Measurements from ENCODE around the gene RABGEF1. TPM values are rescaled to one million over a fixed set of nuclear protein-coding genes. Genes with fewer than 3 reads are reported as not detected.

RABGEF1 gene
- total RNA-seq, 4 donors from 2014 or later = 37.2 to 72.4 (median 43.8) TPM

DNA sequence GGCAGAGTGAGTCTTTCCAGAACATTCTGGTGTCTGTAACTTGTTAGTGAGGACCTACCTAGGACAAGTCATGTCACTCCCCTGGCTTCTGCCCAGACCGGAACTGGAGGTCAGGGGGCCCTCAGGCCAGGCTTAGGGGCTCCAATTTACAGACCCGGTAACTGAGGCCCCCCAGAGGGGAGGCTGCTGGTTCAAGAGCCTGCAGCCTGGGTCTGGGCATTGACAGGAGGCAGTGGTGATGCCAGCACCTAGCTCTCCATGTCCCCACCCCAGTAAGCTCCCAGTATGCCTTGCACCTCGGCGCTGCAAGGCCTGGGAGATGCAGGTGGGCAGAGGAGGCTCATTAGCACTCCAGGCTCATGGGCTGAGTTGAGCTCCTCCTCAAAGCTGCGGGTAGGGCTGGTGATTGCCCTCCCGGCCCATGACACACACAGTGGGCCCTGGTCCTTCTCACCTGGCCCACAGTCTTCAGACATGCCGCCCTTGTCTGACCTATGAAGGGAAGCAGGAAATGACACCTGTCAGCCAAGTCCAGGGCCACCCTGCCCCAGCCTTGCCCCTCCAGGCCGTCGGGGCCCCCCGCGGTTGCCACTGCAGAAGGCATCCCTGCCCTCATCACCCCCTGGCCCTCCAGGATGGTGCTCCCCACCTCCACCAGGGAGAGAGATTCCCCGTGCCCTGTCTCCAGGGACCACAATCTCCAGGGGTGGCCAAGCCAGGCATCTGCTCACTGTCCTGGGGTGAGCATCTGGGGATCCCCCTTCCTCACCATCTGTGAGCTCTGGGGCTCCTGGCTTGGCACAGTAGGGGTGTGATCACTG is 92.2 kb downstream of the RABGEF1 start:
- no CpG with 5 or more reads among the region's 12 CpGs for WGBS

GRCh38 chr7:66837007-66837406 is 96.5 kb downstream of the RABGEF1 start:
- Histone ChIP-seq H3K4me1 (no peaks in the 10 kb centered on the region), H3K27me3 (no peaks in the 10 kb centered on the region), H3K4me3 (no peak overlapping the region), H3K36me3 (no peaks in the 10 kb centered on the region), H3K27ac (no peak overlapping the region), H3K9me3 (no peaks in the 10 kb centered on the region)
- no peak for DNase-seq (ENCODE audit: low spot score in 2 of 2)
- 36% methylated on average over 5 of the region's 5 CpGs for WGBS
- no peak for TF ChIP-seq POLR2A (IDR thresholded peaks at IDR 0.05)
- TF ChIP-seq POLR2AphosphoS5 (IDR thresholded peaks at IDR 0.05) = no peak
- TF ChIP-seq EP300 (IDR thresholded peaks at IDR 0.05) = no peak
- TF ChIP-seq, protein P1, sequence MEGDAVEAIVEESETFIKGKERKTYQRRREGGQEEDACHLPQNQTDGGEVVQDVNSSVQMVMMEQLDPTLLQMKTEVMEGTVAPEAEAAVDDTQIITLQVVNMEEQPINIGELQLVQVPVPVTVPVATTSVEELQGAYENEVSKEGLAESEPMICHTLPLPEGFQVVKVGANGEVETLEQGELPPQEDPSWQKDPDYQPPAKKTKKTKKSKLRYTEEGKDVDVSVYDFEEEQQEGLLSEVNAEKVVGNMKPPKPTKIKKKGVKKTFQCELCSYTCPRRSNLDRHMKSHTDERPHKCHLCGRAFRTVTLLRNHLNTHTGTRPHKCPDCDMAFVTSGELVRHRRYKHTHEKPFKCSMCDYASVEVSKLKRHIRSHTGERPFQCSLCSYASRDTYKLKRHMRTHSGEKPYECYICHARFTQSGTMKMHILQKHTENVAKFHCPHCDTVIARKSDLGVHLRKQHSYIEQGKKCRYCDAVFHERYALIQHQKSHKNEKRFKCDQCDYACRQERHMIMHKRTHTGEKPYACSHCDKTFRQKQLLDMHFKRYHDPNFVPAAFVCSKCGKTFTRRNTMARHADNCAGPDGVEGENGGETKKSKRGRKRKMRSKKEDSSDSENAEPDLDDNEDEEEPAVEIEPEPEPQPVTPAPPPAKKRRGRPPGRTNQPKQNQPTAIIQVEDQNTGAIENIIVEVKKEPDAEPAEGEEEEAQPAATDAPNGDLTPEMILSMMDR (IDR thresholded peaks at IDR 0.05) = no peak

More for the DNA sequence above, 92.2 kb downstream of the RABGEF1 start:
- Histone ChIP-seq H3K4me3 (no peak overlapping the region), H3K36me3 (no peaks in the 10 kb centered on the region), H3K4me1 (no peaks in the 10 kb centered on the region), H3K9me3 (no peaks in the 10 kb centered on the region), H3K27ac (no peak overlapping the region), H3K27me3 (no peaks in the 10 kb centered on the region)
- peak in 1 of 2 donors; percentile 50 for DNase-seq (ENCODE audit: low spot score in 2 of 2)
- TF ChIP-seq, protein P1 (IDR thresholded peaks at IDR 0.05) = no peak
- TF ChIP-seq POLR2AphosphoS5 (IDR thresholded peaks at IDR 0.05) (no peak), EP300 (IDR thresholded peaks at IDR 0.05) (no peak), POLR2A (IDR thresholded peaks at IDR 0.05) (no peak)

- H3K4me3 ChIP-seq = no peak overlapping the region
- no peak for DNase-seq (ENCODE audit: low spot score in 2 of 2)
- WGBS = 92% methylated on average over 9 of the region's 9 CpGs
- no peaks in the 10 kb centered on the region for H3K36me3 ChIP-seq
- no peaks in the 10 kb centered on the region for H3K27me3 ChIP-seq
- H3K9me3 ChIP-seq = no peaks in the 10 kb centered on the region
- no peaks in the 10 kb centered on the region for H3K4me1 ChIP-seq
- TF ChIP-seq EP300 (IDR thresholded peaks at IDR 0.05) (no peak), POLR2A (IDR thresholded peaks at IDR 0.05) (no peak), POLR2AphosphoS5 (IDR thresholded peaks at IDR 0.05) (no peak)
- TF ChIP-seq, protein P1 (IDR thresholded peaks at IDR 0.05) = no peak
- H3K27ac ChIP-seq = no peak overlapping the region
Measured at GRCh38 chr7:66837661-66838060, 97.1 kb downstream of the RABGEF1 start.

DNA sequence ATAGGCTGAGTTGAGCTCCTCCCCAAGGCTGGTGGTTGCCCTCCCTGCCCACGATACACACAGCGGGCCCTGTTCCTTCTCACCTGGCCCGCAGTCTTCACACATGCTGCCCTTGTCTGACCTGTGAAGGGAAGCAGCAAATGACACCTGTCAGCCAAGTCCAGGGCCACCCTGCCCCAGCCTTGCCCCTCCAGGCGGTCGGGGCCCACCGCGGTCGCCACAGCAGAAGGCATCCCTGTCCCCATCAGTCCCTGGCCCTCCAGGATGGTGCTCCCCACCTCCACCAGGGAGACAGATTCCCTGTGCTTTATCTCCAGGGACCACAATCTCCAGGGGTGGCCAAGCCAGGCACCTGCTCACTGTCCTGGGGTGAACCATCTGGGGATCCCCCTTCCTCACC is 99.3 kb downstream of the RABGEF1 start:
- H3K27ac ChIP-seq = no peak overlapping the region
- H3K9me3 ChIP-seq = no peaks in the 10 kb centered on the region
- no peaks in the 10 kb centered on the region for H3K36me3 ChIP-seq
- TF ChIP-seq POLR2A (IDR thresholded peaks at IDR 0.05) = no peak
- no peak for TF ChIP-seq EP300 (IDR thresholded peaks at IDR 0.05)
- TF ChIP-seq, protein P1 (IDR thresholded peaks at IDR 0.05) = no peak
- no peak for TF ChIP-seq POLR2AphosphoS5 (IDR thresholded peaks at IDR 0.05)
- peaks cover 8% of the 10 kb centered on the region for H3K4me1 ChIP-seq
- no peak overlapping the region for H3K4me3 ChIP-seq
- no peak for DNase-seq (ENCODE audit: low spot score in 2 of 2)
- no peaks in the 10 kb centered on the region for H3K27me3 ChIP-seq
- WGBS = 74% methylated on average over 8 of the region's 8 CpGs

GRCh38 chr7:66840316-66840715 is 99.8 kb downstream of the RABGEF1 start:
- Histone ChIP-seq H3K4me1 (peaks cover 10% of the 10 kb centered on the region), H3K27ac (no peak overlapping the region), H3K9me3 (no peaks in the 10 kb centered on the region), H3K4me3 (no peak overlapping the region), H3K36me3 (no peaks in the 10 kb centered on the region), H3K27me3 (no peaks in the 10 kb centered on the region)
- DNase-seq (ENCODE audit: low spot score in 2 of 2) = no peak
- TF ChIP-seq POLR2AphosphoS5 (IDR thresholded peaks at IDR 0.05) (no peak), POLR2A (IDR thresholded peaks at IDR 0.05) (no peak), EP300 (IDR thresholded peaks at IDR 0.05) (no peak)
- TF ChIP-seq, protein P1 (IDR thresholded peaks at IDR 0.05) = no peak
- 92% methylated on average over 5 of the region's 5 CpGs for WGBS
